ENCODE data around the gene VPS50.

- TF ChIP-seq CTCF (conservative IDR thresholded peaks at IDR 0.05; ENCODE audit: low read length) (no peak), EZH2phosphoT487 (IDR thresholded peaks at IDR 0.05; ENCODE audit: borderline replicate concordance) (no peak)
These were observed 5.9 kb upstream of the VPS50 start, which contains the start of gene HEPACAM2 for GRCh38 chr7:93226310-93226709.

Data from Loucy (cell line).